Ishikawa (cell line): ENCODE data around the gene SRSF3.

Source experiments
- CEBPB ChIP-seq: IDR thresholded peaks from 2 replicates; pipeline ENCODE4 v1.6.1; 2012
- CREB1 ChIP-seq: IDR thresholded peaks from 2 replicates; pipeline ENCODE4 v1.6.1; 2012; ENCODE audit warnings: low read depth
- EGR1 ChIP-seq: IDR thresholded peaks from 2 replicates; pipeline ENCODE4 v1.6.1; 2012
- YY1 ChIP-seq: IDR thresholded peaks from 2 replicates; pipeline ENCODE4 v1.6.1; 2012; ENCODE audit warnings: low read depth

DNA sequence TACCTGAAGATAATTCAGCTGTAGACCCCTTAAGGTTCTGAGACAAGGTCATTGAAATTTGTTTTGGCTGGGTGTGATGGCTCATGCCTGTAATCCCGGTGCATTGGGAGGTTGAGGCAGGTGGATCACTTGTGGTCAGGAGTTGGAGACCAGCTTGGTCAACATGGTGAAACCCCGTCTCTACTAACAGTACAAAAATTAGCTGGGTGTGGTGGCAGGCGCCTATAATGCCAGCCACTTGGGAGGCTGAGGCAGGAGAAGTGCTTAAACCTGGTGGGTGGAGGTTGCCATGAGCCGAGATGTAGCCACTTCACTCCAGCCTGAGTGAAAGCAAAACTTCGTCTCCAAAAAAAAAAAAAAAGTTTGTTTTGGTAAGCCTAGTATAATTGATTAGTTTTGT, 11.0 kb downstream of the SRSF3 start:
- no peak for TF ChIP-seq YY1
- TF ChIP-seq CEBPB: no peak
- TF ChIP-seq EGR1: no peak
- no peak for TF ChIP-seq CREB1
